DOHH2 (cell line): ENCODE data around the gene KIF19.

Experiments
- H3F3A ChIP-seq: fragments of 200-600 bp; sonication (generic), shearing (Covaris generic); 2 replicates; pipeline ENCODE4 v1.6.0; 2016; ENCODE audit warnings: antibody characterized with exemption, mild to moderate bottlenecking; ENCODE audit not compliant: control insufficient read depth, insufficient read depth
- H3K27ac ChIP-seq: fragments of 200-600 bp; sonication (generic); 2 replicates; pipeline ENCODE4 v1.5.1; 2014; ENCODE audit warnings: low read depth, mild to moderate bottlenecking, low read length, moderate library complexity
- H3K27me3 ChIP-seq: fragments of 200-600 bp; sonication (generic); 2 replicates; pipeline ENCODE4 v1.6.1; 2014; ENCODE audit warnings: mild to moderate bottlenecking, low read length, mixed read lengths; ENCODE audit not compliant: control insufficient read depth
- H3K36me3 ChIP-seq: fragments of 200-600 bp; sonication (generic); 2 replicates; pipeline ENCODE4 v1.6.1; 2014; ENCODE audit warnings: mild to moderate bottlenecking, low read length, moderate library complexity, mixed read lengths; ENCODE audit not compliant: control insufficient read depth
- H3K4me1 ChIP-seq: fragments of 200-600 bp; sonication (generic); 2 replicates; pipeline ENCODE4 v1.6.1; 2014; ENCODE audit warnings: mild to moderate bottlenecking, low read length, mixed read lengths; ENCODE audit not compliant: control insufficient read depth
- H3K4me2 ChIP-seq: fragments of 200-600 bp; sonication (generic); 2 replicates; pipeline ENCODE4 v1.6.0; 2014; ENCODE audit warnings: mild to moderate bottlenecking, low read length, moderate library complexity
- H3K4me3 ChIP-seq: fragments of 200-600 bp; sonication (generic); 2 replicates; pipeline ENCODE4 v1.5.1; 2014; ENCODE audit warnings: mild to moderate bottlenecking, low read length, mixed read lengths
- H3K79me2 ChIP-seq: fragments of 200-600 bp; sonication (generic); 2 replicates; pipeline ENCODE4 v1.6.1; 2014; ENCODE audit warnings: mild to moderate bottlenecking, low read length, mixed read lengths; ENCODE audit not compliant: control insufficient read depth
- H3K9me2 ChIP-seq: fragments of 200-600 bp; sonication (generic); replicated peaks from 2 replicates; pipeline ENCODE4 v1.6.1; 2014; ENCODE audit warnings: mild to moderate bottlenecking, low read length, mixed read lengths; ENCODE audit not compliant: control insufficient read depth
- H3K9me3 ChIP-seq: fragments of 200-600 bp; sonication (generic); 2 replicates; pipeline ENCODE4 v1.6.1; 2014; ENCODE audit warnings: antibody characterized with exemption, low read length, mixed read lengths; ENCODE audit not compliant: control insufficient read depth, insufficient read depth
- H4K20me1 ChIP-seq: fragments of 200-600 bp; sonication (generic); 2 replicates; pipeline ENCODE4 v1.6.0; 2014; ENCODE audit warnings: low read depth, mild to moderate bottlenecking, antibody characterized with exemption, low read length, moderate library complexity; ENCODE audit not compliant: control insufficient read depth, insufficient read depth
- CTCF ChIP-seq: fragments of 200-600 bp; sonication (generic); IDR thresholded peaks from one replicate; pipeline ENCODE4 v1.5.1; 2014; ENCODE audit warnings: antibody characterized with exemption, mild to moderate bottlenecking, low read depth, low read length; ENCODE audit not compliant: poor library complexity, severe bottlenecking
- EZH2phosphoT487 ChIP-seq: fragments of 200-600 bp; sonication (generic); IDR thresholded peaks from 2 replicates; pipeline ENCODE4 v1.6.1; 2017; ENCODE audit warnings: borderline replicate concordance, mild to moderate bottlenecking, antibody characterized with exemption, low read length, moderate library complexity, mixed read lengths

Gene KIF19

GRCh38 chr17:74328487-74328886 is 2.5 kb downstream of the KIF19 start:
- H3K36me3 ChIP-seq, result no peaks in the 10 kb centered on the region
- H3F3A ChIP-seq, result no peaks in the 10 kb centered on the region
- H3K9me2 ChIP-seq, result no peaks in the 10 kb centered on the region
- H3K79me2 ChIP-seq, result no peaks in the 10 kb centered on the region
- TF ChIP-seq CTCF, result no peak
- no peak for TF ChIP-seq EZH2phosphoT487
- no peak overlapping the region for H3K4me3 ChIP-seq
- H3K9me3 ChIP-seq, result no peaks in the 10 kb centered on the region
- no peaks in the 10 kb centered on the region for H3K4me1 ChIP-seq
- no peak overlapping the region for H3K27ac ChIP-seq
- no peak overlapping the region for H3K4me2 ChIP-seq
- H3K27me3 ChIP-seq, result no peaks in the 10 kb centered on the region
- H4K20me1 ChIP-seq, result no peaks in the 10 kb centered on the region

GRCh38 chr17:74329378-74329777 is 3.4 kb downstream of the KIF19 start:
- H3K9me3 ChIP-seq, result no peaks in the 10 kb centered on the region
- no peak overlapping the region for H3K4me3 ChIP-seq
- no peaks in the 10 kb centered on the region for H3K36me3 ChIP-seq
- no peaks in the 10 kb centered on the region for H3K4me1 ChIP-seq
- H3K79me2 ChIP-seq, result no peaks in the 10 kb centered on the region
- H3K9me2 ChIP-seq, result no peaks in the 10 kb centered on the region
- H3K27ac ChIP-seq, result no peak overlapping the region
- TF ChIP-seq EZH2phosphoT487, result no peak
- TF ChIP-seq CTCF, result no peak
- no peaks in the 10 kb centered on the region for H3F3A ChIP-seq
- no peaks in the 10 kb centered on the region for H3K27me3 ChIP-seq
- H3K4me2 ChIP-seq, result no peak overlapping the region
- H4K20me1 ChIP-seq, result no peaks in the 10 kb centered on the region

GRCh38 chr17:74330446-74330845 is 4.4 kb downstream of the KIF19 start:
- no peaks in the 10 kb centered on the region for H4K20me1 ChIP-seq
- H3K4me1 ChIP-seq, result no peaks in the 10 kb centered on the region
- H3F3A ChIP-seq, result no peaks in the 10 kb centered on the region
- no peaks in the 10 kb centered on the region for H3K9me3 ChIP-seq
- H3K36me3 ChIP-seq, result no peaks in the 10 kb centered on the region
- no peak overlapping the region for H3K4me3 ChIP-seq
- no peaks in the 10 kb centered on the region for H3K27me3 ChIP-seq
- no peaks in the 10 kb centered on the region for H3K9me2 ChIP-seq
- no peak overlapping the region for H3K27ac ChIP-seq
- H3K4me2 ChIP-seq, result no peak overlapping the region
- TF ChIP-seq CTCF (no peak), EZH2phosphoT487 (no peak)
- no peaks in the 10 kb centered on the region for H3K79me2 ChIP-seq
